ENCODE measurements around the gene EFNB2. TPM values are rescaled to one million over a fixed set of nuclear protein-coding genes. Genes with fewer than 3 reads are reported as not detected.
A peak's percentile ranks its signal among the peaks of the same experiment; 100 is the strongest.

Gene EFNB2
- total RNA-seq, 8 experiments from 2014 or later: 0.77 to 43.6 (median 21.9) TPM

DNA sequence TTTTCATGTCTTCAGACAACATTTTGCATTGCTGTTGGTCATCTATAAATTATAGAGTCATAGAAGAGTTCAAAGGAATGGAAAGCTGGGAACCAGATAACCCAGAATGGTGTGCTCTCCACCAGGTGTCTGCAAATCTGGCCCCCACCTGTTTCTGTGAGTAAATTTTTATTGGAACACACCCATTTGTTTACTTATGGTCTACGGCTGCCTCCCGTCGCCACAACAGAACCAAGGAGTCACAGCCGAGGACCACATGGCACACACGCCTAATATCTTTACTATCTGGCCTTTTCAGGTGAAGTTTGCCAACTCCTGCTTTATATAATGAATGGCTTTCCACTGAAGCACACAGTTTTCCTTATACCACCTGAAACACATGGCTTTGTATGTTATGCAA lies 58.2 kb downstream of the EFNB2 start:
- in situ Hi-C loops (cut with MboI; ENCODE audit: low pct_unique_long_range_greater_than_20kb in 2 of 9, low sequenced_read_pairs in 9 of 9, unreplicated experiment in 9 of 9): no loop called here
- no peak for ATAC-seq (replicated peaks in 6 of 8)
- 41 to 100% (median 100%) methylated on average over 1 to 4 of the region's 5 CpGs; no CpG with 5 or more reads in 4 of the 10 experiments for WGBS, 10 experiments

DNA sequence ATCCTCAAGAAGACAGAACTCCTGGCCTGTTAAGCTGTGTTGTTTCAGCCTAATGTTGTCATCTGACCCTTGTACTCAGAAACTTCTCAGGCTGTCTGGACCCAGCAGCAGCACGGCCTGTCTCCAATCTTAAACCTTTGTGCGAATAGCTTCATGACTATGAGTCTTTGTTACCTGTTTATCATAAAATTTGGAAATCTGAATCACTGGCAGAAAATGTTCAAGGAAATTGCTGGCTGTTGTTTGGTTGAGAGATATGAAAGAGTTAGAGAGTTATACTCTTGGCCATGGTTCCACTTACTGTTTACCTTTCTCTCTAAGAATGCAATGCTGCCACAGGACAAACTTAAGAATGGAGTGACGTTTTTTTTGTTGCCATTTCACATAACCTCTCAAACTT lies 59.6 kb downstream of the EFNB2 start:
- Histone ChIP-seq H3K27ac (no peak overlapping the region), H3K4me1 (replicated peaks in 1 of 2) (peaks cover 0 to 8% of the 10 kb centered on the region in 2 donors), H3K4me3 (no peak overlapping the region)
- WGBS, 10 experiments: 20 to 100% (median 80%) methylated on average over 1 to 3 of the region's 3 CpGs; no CpG with 5 or more reads in 2 of the 10 experiments
- ATAC-seq (replicated peaks in 6 of 8): peak in 1 of 8 experiments; percentile 13
- in situ Hi-C loops (cut with MboI; ENCODE audit: low pct_unique_long_range_greater_than_20kb in 2 of 9, low sequenced_read_pairs in 9 of 9, unreplicated experiment in 9 of 9): no loop called here

More for the DNA sequence above, 58.2 kb downstream of the EFNB2 start:
- Histone ChIP-seq H3K4me1 (replicated peaks in 1 of 2) (peaks cover 0 to 4% of the 10 kb centered on the region in 2 donors), H3K27ac (no peak overlapping the region), H3K4me3 (no peak overlapping the region)

GRCh38 chr13:106474912-106475311 lies 60.5 kb downstream of the EFNB2 start:
- Histone ChIP-seq H3K4me1 (replicated peaks in 1 of 2) (peaks cover 0 to 8% of the 10 kb centered on the region in 2 donors), H3K27ac (no peak overlapping the region)
- in situ Hi-C loops (cut with MboI; ENCODE audit: low pct_unique_long_range_greater_than_20kb in 2 of 9, low sequenced_read_pairs in 9 of 9, unreplicated experiment in 9 of 9): no loop called here

DNA sequence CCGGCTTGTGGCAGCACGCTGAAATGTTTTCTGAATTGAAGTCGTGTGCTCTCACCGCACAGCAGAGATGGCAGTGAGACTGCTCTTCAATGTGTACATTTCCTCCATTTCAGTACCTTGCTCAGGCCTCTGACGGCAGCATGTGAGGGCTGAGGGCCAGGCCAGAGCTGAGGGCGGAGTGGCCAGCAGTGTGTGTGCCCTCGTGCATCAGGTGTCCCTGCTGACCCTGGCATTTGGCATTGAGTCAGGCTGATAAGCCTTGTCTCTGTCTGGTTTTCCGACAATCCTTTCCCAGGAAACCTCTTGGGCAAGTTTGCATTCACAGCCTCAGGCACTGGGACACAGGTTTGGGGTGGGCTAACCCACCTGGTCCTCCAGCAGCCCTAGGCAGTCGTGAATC lies 62.3 kb downstream of the EFNB2 start:
- peaks cover 0 to 16% of the 10 kb centered on the region in 2 donors for H3K4me1 ChIP-seq (replicated peaks in 1 of 2)
- no peak overlapping the region for H3K4me3 ChIP-seq
- ATAC-seq (replicated peaks in 6 of 8): no peak
- WGBS, 10 experiments: 87 to 100% (median 100%) methylated on average over 1 to 4 of the region's 9 CpGs; no CpG with 5 or more reads in 4 of the 10 experiments
- in situ Hi-C loops (cut with MboI; ENCODE audit: low pct_unique_long_range_greater_than_20kb in 2 of 9, low sequenced_read_pairs in 9 of 9, unreplicated experiment in 9 of 9): no loop called here
- H3K27ac ChIP-seq: no peak overlapping the region

More at GRCh38 chr13:106474912-106475311, 60.5 kb downstream of the EFNB2 start:
- no peak overlapping the region for H3K4me3 ChIP-seq
- 80 to 81% methylated on average over 1 to 4 of the region's 6 CpGs; no CpG with 5 or more reads in 8 of the 10 experiments for WGBS, 10 experiments
- peak in 3 of 8 experiments; percentile 18 to 57 (median 35) for ATAC-seq (replicated peaks in 6 of 8)

DNA sequence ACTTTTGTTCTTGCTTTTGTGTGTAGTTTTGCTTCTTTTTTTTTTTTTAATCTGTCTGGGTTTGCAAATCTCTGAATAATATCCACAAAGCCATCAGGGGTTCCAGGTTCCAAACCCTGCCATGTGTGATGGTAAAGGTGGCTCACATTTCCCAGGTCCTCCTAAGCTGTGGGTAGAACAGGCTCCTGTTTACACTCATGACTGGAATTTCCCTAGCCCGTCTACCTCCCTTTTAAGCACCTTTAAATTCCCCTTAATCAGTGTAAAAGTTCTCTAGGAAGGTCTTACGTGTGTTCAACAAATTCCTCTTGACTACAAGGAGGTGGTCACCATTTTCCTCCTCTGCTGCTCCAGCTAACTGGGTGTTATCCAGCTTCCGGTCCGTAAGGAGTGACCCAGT lies 62.8 kb downstream of the EFNB2 start:
- H3K27ac ChIP-seq: no peak overlapping the region
- ATAC-seq (replicated peaks in 6 of 8): no peak
- H3K4me1 ChIP-seq (replicated peaks in 1 of 2): peaks cover 5 to 19% of the 10 kb centered on the region in 2 donors
- in situ Hi-C loops (cut with MboI; ENCODE audit: low pct_unique_long_range_greater_than_20kb in 2 of 9, low sequenced_read_pairs in 9 of 9, unreplicated experiment in 9 of 9): no loop called here
- no peak overlapping the region for H3K4me3 ChIP-seq
- WGBS, 10 experiments: 52 to 100% (median 98%) methylated on average over 1 to 4 of the region's 4 CpGs; no CpG with 5 or more reads in 2 of the 10 experiments

DNA sequence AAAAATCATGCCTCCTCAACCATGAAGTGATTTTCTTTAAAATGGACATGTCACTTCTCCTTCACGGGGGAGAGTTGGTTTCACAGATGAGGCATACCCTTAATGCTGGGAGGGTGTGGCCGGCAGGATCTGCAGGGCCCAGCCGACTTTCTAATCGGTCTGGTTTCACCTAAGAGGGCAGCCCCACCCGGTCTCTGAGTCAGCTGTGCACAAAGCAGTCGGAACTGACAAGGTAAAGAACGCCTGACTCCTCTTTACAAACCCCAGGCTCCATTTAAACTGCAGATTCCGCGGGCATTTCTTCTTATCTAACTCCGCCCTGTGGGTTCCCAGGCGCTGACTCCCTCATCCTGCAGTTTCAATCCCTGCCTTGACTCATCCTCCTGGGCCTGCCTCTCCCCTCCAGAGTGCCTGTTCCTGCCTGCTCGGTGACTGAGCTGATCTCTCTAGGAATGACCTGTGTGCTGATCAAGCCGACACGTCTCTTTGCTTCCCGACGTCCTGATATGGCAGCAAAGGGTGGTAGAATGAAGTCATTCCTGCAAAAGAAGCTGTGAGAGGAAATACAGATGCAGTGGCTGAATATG lies 63.4 kb downstream of the EFNB2 start:
- no peak overlapping the region for H3K27ac ChIP-seq
- in situ Hi-C loops (cut with MboI; ENCODE audit: low pct_unique_long_range_greater_than_20kb in 2 of 9, low sequenced_read_pairs in 9 of 9, unreplicated experiment in 9 of 9): no loop called here
- ATAC-seq (replicated peaks in 6 of 8): peak; percentile 80 to 100 (median 98)
- WGBS, 10 experiments: 0 to 65% (median 23%) methylated on average over 2 to 11 of the region's 16 CpGs; no CpG with 5 or more reads in 4 of the 10 experiments
- no peak overlapping the region for H3K4me3 ChIP-seq
- peaks cover 10 to 19% of the 10 kb centered on the region in 2 donors for H3K4me1 ChIP-seq (replicated peaks in 1 of 2)

DNA sequence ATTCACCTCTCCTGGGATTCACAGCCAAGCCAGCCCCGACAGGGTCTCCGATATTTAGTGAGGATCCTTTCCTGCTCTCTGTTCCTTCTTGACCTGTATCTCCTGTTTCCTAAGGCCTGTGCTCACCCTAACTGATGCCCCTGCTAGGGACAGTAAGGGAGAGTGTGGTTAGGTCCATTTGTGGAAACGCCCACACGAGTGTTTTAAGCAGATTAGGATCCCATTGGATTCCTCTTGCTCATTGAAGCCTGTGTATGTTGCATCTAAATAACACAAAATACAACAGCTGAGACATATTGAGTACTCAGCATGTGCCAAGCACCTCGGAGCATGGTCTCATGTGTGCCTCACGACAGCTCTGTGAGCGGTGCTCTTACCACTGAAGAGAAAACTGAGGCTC lies 64.9 kb downstream of the EFNB2 start:
- Histone ChIP-seq H3K27ac (no peak overlapping the region), H3K4me1 (replicated peaks in 1 of 2) (peaks cover 16 to 19% of the 10 kb centered on the region in 2 donors), H3K4me3 (no peak overlapping the region)
- 52 to 100% (median 80%) methylated on average over 2 to 5 of the region's 7 CpGs; no CpG with 5 or more reads in 1 of the 10 experiments for WGBS, 10 experiments
- ATAC-seq (replicated peaks in 6 of 8): no peak
- in situ Hi-C loops (cut with MboI; ENCODE audit: low pct_unique_long_range_greater_than_20kb in 2 of 9, low sequenced_read_pairs in 9 of 9, unreplicated experiment in 9 of 9): no loop called here

DNA sequence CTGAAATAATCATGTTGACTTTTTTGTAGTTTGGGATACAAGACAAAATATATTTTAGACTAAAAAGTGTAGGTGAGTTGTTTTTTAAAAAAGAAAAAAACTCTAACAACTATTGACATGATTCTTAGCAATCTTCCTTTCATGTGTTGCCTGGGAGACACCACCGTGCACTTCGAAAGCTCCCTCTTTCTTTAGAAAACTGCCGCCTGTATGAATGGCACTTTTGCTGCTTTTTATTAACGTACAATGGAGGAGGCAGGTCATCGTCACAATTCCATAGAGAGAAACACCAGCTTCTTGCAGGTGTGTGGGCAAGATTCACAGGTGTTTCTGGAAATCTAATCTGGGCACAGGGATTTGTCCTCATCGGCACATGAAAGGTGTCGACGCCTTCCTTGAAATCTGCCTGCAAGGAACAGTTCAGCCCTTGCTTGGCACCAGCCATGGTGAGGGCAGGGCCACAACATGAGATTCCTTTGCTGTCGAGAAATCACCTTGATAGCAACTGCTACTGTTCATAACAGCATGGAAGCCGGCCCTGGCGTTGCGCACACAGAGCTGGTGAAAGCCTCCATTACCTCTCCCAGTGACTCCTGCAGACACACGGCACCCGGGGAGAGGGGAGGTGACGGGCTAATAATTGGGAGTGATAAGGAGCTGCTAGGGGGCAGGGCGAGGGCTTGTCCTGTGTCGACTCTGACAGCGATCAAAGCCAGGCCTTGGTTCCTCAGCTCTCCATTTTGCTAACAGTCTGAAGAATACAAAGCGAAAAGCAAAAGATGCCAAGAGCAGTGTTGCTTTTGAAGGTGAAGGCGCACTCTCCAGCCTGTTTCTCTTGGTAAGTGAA lies 66.5 kb downstream of the EFNB2 start:
- in situ Hi-C loops (cut with MboI; ENCODE audit: low pct_unique_long_range_greater_than_20kb in 2 of 9, low sequenced_read_pairs in 9 of 9, unreplicated experiment in 9 of 9): no loop called here
- H3K27ac ChIP-seq: no peak overlapping the region
- H3K4me3 ChIP-seq: no peak overlapping the region
- 17 to 95% (median 80%) methylated on average over 3 to 15 of the region's 20 CpGs; no CpG with 5 or more reads in 1 of the 10 experiments for WGBS, 10 experiments
- no peak for ATAC-seq (replicated peaks in 6 of 8)
- H3K4me1 ChIP-seq (replicated peaks in 1 of 2): peaks cover 16 to 19% of the 10 kb centered on the region in 2 donors

- ATAC-seq (replicated peaks in 6 of 8): no peak
- no peak overlapping the region for H3K4me3 ChIP-seq
- in situ Hi-C loops (cut with MboI; ENCODE audit: low pct_unique_long_range_greater_than_20kb in 2 of 9, low sequenced_read_pairs in 9 of 9, unreplicated experiment in 9 of 9): no loop called here
- 70 to 83% (median 80%) methylated on average over 1 to 3 of the region's 7 CpGs; no CpG with 5 or more reads in 5 of the 10 experiments for WGBS, 10 experiments
- H3K4me1 ChIP-seq (replicated peaks in 1 of 2): peaks cover 16 to 19% of the 10 kb centered on the region in 2 donors
- no peak overlapping the region for H3K27ac ChIP-seq
Measured at GRCh38 chr13:106468207-106468606, 67.3 kb downstream of the EFNB2 start.

GRCh38 chr13:106467427-106468122 lies 67.9 kb downstream of the EFNB2 start:
- H3K4me1 ChIP-seq (replicated peaks in 1 of 2): peaks cover 16 to 18% of the 10 kb centered on the region in 2 donors
- 28 to 81% (median 49%) methylated on average over 5 to 10 of the region's 10 CpGs for WGBS, 10 experiments
- H3K4me3 ChIP-seq: no peak overlapping the region
- no peak for ATAC-seq (replicated peaks in 6 of 8)
- in situ Hi-C loops (cut with MboI; ENCODE audit: low pct_unique_long_range_greater_than_20kb in 2 of 9, low sequenced_read_pairs in 9 of 9, unreplicated experiment in 9 of 9): no loop called here
- no peak overlapping the region for H3K27ac ChIP-seq

DNA sequence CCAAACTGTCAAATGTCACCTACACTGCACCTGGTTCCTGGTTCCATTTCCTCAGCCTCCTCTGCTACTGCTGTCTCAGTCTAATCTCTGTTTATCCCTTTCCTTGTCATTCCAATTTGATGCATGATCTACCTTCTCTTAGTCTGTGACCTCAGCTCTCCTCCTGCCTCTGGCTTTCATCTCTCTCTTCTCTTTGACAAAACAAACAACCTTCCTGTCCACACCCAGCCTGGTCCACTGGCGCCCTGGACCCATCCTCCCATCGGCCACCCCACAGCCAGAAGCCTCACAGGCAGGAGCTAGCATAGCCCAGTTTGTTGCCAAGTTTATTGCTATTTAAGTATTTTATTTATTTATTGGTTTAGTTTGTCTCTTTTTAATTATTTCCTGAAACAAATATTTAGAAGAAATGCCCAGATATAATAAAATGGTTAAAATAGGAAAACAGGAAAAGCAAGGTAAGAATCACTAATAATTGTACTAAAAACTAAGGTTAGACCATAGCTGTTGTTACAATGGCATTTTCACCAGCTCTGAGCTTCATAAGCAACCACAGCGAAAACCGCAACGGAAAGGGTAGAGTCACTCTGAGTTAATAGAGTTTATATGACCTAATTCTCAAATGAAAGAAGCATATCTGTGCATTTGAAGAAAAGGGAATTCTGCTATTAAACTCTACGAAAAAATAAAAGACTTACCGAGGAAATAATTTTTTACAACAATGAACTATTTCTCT lies 68.6 kb downstream of the EFNB2 start:
- 52 to 96% (median 85%) methylated on average over 2 to 7 of the region's 7 CpGs for WGBS, 10 experiments
- Histone ChIP-seq H3K27ac (no peak overlapping the region), H3K4me1 (replicated peaks in 1 of 2) (peaks cover 12 to 16% of the 10 kb centered on the region in 2 donors), H3K4me3 (no peak overlapping the region)
- in situ Hi-C loops (cut with MboI; ENCODE audit: low pct_unique_long_range_greater_than_20kb in 2 of 9, low sequenced_read_pairs in 9 of 9, unreplicated experiment in 9 of 9): no loop called here
- ATAC-seq (replicated peaks in 6 of 8): no peak

GRCh38 chr13:106464076-106464475 lies 71.4 kb downstream of the EFNB2 start:
- in situ Hi-C loops (cut with MboI; ENCODE audit: low pct_unique_long_range_greater_than_20kb in 2 of 9, low sequenced_read_pairs in 9 of 9, unreplicated experiment in 9 of 9): no loop called here
- no peak overlapping the region for H3K4me3 ChIP-seq
- ATAC-seq (replicated peaks in 6 of 8): no peak
- H3K27ac ChIP-seq: no peak overlapping the region
- peaks cover 11 to 16% of the 10 kb centered on the region in 2 donors for H3K4me1 ChIP-seq (replicated peaks in 1 of 2)
- WGBS, 10 experiments: 47 to 100% (median 94%) methylated on average over 1 to 4 of the region's 4 CpGs; no CpG with 5 or more reads in 3 of the 10 experiments
